GM12801 (cell line): ENCODE measurements around the gene IFNA14.

Experiments used
- CTCF ChIP-seq: IDR thresholded peaks from one replicate; pipeline ENCODE4 v1.5.1; 2011; ENCODE audit warnings: control low read depth; ENCODE audit not compliant: insufficient read length; ENCODE audit errors: extremely low read depth

IFNA14 gene

GRCh38 chr9:21239911-21240310 is at the start of gene IFNA14:
TSS of gene IFNA14 (minus strand) at chr9:21240005. CDS start at chr9:21239935, 70 bp downstream.
- no peak for TF ChIP-seq CTCF

GRCh38 chr9:21287280-21287679 is 47.5 kb upstream of the IFNA14 start:
- TF ChIP-seq CTCF = no peak

- TF ChIP-seq CTCF = no peak
Measured at GRCh38 chr9:21286659-21287058, 46.9 kb upstream of the IFNA14 start.

GRCh38 chr9:21286099-21286498 is 46.3 kb upstream of the IFNA14 start:
- TF ChIP-seq CTCF = no peak

GRCh38 chr9:21281275-21281674 is 41.5 kb upstream of the IFNA14 start:
- no peak for TF ChIP-seq CTCF

- no peak for TF ChIP-seq CTCF
Measured at GRCh38 chr9:21268347-21268657, 28.5 kb upstream of the IFNA14 start.

GRCh38 chr9:21267485-21268346 is 27.9 kb upstream of the IFNA14 start:
- no peak for TF ChIP-seq CTCF
